DOHH2 (cell line): ENCODE measurements around the gene TNK2.

ENCODE experiments used
- CTCF ChIP-seq: fragments of 200-600 bp; sonication (generic); IDR thresholded peaks from one replicate; pipeline ENCODE4 v1.5.1; 2014; ENCODE audit warnings: antibody characterized with exemption, mild to moderate bottlenecking, low read depth, low read length; ENCODE audit not compliant: poor library complexity, severe bottlenecking
- EZH2phosphoT487 ChIP-seq: fragments of 200-600 bp; sonication (generic); IDR thresholded peaks from 2 replicates; pipeline ENCODE4 v1.6.1; 2017; ENCODE audit warnings: borderline replicate concordance, mild to moderate bottlenecking, antibody characterized with exemption, low read length, moderate library complexity, mixed read lengths

GRCh38 chr3:195872800-195873199 lies 35.6 kb downstream of the TNK2 start:
- TF ChIP-seq CTCF, result no peak
- no peak for TF ChIP-seq EZH2phosphoT487
